ENCODE results near the gene GIPC3.
"Not testable (repeated sequence)": the region's sequence is repeated elsewhere in the genome, so short reads cannot be mapped to it uniquely, and the experiment has no call there.

GIPC3 gene

DNA sequence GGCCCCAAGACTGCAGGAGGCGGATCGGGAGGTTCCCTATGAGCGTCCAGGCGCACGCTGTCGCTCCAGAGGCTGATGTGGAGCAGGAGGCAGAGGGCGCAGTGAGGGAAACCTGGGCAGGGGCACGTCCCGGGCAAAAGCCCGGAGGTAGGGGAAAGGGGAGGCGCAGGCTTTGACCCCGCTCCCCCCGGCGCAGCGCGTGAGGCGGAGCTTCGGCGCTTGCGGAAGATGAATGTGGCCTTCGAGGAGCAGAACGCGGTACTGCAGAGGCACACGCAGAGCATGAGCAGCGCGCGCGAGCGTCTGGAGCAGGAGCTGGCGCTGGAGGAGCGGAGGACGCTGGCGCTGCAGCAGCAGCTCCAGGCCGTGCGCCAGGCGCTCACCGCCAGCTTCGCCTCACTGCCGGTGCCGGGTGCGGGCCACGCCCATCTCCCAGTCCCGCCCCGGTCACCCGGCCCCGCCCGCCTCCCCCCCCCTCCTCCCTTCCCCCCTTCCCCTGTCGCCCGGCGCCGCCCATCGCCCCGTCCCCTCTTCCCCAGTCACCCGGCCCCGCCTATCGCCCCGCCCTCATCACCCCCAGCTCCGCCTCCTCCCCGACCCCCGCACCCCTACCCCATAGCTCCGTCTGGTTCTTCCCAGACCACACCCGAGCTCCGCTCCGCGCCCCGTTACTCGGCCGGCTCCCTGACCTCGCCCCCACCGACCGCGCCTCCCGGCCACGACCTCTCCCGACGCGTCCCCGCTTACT is 8.4 kb upstream of the GIPC3 start:
- no peak for DNase-seq (ENCODE audit: low read depth, low spot score)

GRCh38 chr19:3577723-3578344 is 7.4 kb upstream of the GIPC3 start:
- no peak for DNase-seq (ENCODE audit: low read depth, low spot score)

- DNase-seq (ENCODE audit: low read depth, low spot score) = no peak
Observed at GRCh38 chr19:3578390-3578789, 6.9 kb upstream of the GIPC3 start.

DNA sequence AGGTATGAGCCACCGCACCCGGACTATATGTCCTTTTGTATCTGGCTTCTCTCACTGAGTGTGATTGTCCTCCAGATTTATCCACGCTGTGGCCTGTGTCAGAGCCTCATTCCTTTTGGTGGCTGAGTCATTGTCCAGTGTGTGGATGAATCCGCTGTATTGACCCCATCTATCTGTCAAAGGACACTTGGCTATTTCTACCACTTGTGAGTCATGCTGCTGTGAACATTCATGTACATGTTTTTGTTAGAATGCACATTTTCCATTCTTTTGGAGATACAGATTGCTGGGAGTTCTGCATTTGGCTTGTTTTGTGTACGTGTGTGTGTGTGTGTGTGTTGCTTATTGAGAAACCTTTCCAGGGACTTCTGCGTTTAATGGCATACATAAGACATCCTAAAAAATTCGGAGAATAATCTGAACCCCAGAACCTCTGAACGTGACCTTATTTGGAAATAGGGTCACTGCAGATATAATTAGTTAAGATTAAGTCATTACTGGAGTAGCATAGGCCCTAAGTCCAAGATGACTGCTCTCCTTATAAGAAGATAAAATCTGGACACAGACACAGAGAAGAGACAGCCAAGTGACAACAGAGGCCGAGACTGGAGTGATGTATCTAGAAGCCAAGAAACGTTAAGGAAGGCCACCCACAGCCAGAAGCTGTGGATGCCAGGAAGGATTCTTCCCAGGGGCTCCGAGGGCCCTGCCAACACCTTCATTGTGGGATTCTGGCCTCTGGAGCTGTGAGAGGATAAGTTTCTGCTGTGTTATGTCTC is 4.9 kb upstream of the GIPC3 start:
- DNase-seq (ENCODE audit: low read depth, low spot score) = no peak

DNA sequence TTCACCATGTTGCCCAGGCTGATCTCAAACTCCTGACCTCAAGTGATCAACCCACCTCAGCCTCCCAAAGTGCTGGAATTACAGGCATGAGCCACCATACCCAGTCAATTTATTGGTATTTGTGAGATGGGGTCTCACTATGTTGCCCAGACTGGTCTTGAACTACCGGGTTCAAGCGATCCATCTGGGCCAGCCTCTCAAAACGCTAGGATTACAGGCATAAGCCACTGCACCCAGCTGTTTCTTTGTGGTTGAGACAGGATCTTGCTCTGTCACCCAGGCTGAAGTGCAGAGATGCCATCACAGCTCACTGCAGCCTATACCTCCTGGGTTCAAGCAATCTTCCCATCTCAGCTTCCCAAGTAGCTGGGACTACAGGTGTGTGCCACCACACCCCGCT is 3.5 kb upstream of the GIPC3 start:
- DNase-seq (ENCODE audit: low read depth, low spot score) = not testable (repeated sequence)

DNA sequence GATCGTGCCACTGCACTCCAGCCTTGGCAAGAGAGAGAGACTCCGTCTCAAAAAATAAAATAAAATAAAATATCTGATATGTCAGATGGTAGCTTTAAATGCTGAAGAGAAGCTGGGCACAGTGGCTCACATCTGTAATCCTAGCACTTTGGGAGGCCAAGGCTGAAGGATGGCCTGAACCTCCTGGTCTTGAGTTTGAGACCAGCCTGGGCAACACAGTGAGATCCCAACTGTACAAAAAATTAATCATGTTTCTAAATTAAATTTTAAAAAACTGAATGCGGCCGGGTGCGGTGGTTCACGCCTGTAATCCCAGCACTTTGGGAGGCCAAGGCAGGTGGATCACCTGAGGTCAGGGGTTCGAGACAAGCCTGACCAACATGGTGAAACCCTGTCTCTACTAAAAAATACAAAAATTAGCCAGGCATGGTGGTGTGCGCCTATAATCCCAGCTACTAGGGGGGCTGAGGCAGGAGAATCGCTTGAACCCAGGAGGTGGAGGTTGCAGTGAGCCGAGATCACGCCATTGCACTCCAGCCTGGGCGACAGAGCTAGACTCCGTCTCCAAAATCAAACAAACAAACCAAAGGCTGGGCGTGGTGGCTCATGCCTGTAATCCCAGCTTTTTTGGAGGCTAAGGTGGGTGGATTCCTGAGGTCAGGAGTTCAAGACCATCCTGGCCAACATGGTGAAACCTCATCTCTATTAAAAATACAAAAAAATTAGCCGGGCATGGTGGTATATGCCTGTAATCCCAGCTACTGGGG is 1.1 kb upstream of the GIPC3 start:
- not testable (repeated sequence) for DNase-seq (ENCODE audit: low read depth, low spot score)

GRCh38 chr19:3586127-3586626 is 899 bp downstream of the GIPC3 start:
- DNase-seq (ENCODE audit: low read depth, low spot score) = no peak

DNA sequence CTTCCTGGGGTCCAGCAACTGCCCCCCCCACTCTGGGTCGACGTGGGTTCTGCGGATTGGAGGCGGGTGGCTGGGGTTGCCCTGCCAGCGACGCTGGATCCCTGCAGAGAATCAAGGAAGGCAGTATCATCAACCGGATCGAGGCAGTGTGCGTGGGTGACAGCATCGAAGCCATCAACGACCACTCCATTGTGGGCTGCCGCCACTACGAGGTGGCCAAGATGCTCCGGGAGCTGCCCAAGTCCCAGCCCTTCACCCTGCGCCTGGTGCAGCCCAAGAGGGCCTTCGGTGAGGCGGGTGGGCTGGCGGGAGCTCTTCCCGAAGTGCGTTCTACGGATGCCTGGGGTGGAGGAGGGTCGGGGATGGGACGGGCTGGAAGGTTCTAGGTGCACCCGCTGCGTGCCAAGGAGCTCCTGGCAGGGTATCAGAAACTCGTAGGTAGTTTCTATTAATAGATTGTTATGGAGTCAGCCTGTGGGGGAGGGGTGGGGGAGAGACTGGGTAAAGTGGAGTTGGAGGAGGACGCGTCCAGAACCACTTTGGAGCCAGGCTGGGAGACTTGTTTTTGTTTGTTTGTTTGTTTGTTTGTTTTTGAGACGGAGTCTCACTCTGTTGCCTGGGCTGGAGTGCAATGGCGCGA is 1.5 kb downstream of the GIPC3 start:
- no peak for DNase-seq (ENCODE audit: low read depth, low spot score)

DNA sequence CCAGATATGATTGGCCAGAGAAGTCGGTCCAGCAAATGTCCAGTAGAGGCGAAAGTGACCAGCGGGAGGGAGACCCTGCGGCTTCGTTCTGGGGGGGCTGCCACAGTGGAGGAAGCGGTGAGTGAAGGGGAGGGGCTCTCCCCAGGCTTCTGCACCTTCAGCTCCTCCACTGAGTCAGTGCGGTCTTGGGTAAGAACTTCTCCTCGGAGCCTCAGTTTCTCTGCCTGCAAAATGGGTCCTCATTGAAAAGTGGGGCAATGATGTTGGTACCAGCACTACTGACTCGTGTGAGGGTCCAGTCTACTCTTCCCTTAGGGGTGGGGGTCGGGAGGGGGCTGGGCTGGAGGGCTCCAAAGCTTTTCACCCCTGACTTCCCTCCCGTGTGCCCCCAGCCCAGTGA is 4.2 kb downstream of the GIPC3 start:
- DNase-seq (ENCODE audit: low read depth, low spot score) = no peak

DNA sequence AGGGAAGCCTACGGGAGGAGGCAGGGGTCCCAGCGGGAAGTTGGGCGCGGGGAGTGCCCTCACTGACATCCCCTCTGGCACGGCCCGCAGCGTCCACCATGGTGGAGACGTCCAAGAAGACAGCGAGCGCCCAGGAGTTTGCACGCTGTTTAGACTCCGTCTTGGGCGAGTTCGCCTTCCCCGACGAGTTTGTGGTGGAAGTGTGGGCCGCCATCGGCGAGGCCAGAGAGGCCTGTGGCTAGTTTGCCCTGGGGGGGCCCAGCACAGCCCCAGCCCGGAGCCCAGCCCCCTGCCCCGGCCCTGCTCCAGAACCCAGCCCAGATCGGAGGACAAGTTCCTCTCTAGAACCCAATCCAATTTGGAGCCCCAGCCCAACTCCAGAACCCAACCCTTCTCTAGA is 4.7 kb downstream of the GIPC3 start:
- no peak for DNase-seq (ENCODE audit: low read depth, low spot score)

DNA sequence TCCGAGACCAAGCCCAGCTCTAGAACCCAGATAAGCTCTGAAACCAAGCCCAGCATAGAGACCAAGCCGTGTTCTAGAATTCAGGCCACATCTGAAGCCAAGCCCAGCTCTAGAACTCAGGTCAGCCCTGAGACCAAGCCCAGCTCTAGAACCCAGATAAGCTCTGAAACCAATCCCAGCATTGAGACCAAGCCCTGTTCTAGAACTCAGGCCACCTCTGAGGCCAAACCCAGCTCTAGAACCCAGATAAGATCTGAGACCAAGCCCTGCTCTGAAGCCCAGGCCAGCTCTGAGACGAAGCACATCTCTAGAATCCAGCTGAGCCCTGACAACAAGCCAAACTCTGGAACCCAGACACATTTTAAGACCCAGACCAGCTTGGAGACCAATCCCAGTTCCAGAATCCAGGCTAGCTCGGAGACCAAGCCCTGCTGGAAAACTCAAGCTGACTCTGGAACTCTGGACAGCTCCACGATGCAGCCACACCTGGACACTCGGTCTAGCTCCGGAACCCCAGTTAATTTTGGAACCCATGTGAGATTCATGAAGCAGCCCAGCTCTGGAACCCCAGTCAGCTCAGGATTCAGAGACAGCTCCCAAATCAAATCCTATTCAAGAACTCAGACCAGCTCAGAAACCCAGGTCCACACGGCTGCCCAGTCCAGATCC is 5.8 kb downstream of the GIPC3 start:
- DNase-seq (ENCODE audit: low read depth, low spot score) = no peak

DNA sequence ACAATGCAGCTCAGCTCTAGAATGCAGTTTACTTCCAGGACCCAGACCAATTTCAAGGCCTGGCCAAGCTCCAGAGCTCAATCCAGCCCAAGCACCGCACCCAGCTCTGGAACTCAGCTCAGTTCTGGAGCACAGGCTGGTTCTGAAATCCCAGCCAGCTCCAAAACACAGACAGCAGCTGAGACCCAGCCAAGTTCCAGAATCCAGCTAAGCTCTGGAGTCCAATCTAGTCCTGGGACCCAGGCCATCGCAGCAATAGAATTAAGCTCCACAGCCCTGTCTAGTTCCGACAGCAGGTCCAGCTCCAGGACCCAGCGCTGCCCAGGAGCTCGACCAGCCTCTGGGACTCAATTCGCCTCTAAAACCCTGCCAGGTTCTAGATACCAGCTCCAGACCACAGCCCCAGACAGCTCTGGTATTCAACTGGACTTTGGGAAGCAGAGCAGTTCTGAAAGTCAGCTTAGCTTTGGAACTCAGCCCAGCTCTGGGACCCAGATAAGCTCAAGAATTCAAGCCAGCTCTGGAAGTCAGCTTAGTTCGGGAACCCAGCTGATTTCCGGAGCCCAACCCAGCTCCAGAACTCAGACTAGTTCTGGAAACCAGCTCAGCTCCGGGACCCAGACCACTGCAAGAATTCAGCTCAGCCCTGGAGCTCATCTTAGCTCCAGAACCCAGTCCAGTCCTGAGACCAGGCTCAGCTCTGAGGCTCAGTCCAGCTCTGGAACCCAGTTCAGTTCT is 6.8 kb downstream of the GIPC3 start:
- no peak for DNase-seq (ENCODE audit: low read depth, low spot score)

- DNase-seq (ENCODE audit: low read depth, low spot score) = no peak
Observed at GRCh38 chr19:3593156-3593555, 7.9 kb downstream of the GIPC3 start.

- no peak for DNase-seq (ENCODE audit: low read depth, low spot score)
Observed at GRCh38 chr19:3595521-3596061, 10.3 kb downstream of the GIPC3 start.

- no peak for DNase-seq (ENCODE audit: low read depth, low spot score)
Observed at GRCh38 chr19:3599776-3600187, 14.5 kb downstream of the GIPC3 start.

GRCh38 chr19:3601021-3601420 is 15.7 kb downstream of the GIPC3 start:
- DNase-seq (ENCODE audit: low read depth, low spot score) = no peak

DNA sequence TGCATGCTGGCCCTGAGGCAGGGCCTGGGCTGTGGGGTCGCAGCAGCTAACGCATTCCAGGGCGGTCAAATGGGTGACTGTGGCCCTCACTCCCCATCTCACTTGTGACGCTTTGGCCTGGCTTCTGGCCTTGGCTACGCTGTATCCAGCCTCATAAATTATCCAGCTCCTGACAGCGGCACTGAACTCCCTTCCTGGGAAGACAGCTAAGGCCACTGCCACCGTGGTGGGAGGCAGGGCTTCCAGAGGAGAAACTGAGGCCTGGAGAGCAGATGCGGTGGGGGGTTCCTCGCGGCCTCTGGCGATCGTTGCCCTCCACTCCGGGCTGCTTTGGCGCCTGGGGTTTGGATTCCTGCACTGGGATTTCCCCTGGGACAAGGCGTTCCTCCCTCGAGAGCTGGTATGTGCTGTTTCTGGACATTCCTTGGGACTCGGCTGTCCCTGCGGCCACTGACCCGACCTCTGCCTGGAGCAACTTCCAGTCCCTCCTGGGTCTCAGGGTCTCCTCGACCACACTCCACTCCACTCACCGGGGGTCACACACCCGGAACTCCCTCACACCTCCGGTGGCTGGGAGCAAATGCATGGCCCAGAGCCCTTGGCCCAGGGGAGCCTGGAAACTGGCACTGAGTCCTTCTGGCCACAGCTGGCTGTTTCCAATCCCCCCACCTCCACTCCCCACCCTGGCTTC is 18.0 kb downstream of the GIPC3 start:
- no peak for DNase-seq (ENCODE audit: low read depth, low spot score)

- no peak for DNase-seq (ENCODE audit: low read depth, low spot score)
Observed at GRCh38 chr19:3604227-3604986, 19.1 kb downstream of the GIPC3 start.

Data from activated CD4-positive, CD25-positive, alpha-beta regulatory T cell treated with anti-CD3 and anti-CD28 coated beads, Interleukin-2, amount 50 U/mL, for 16 hours (primary cell).